Activated T-cell treated with anti-CD3 and anti-CD28 coated beads for 24 hours (primary cell): ENCODE measurements around the gene ADGRA1.
A peak's percentile ranks its signal among the peaks of the same experiment; 100 is the strongest.
"Not testable (repeated sequence)": the region's sequence is repeated elsewhere in the genome, so short reads cannot be mapped to it uniquely, and the experiment has no call there.

ENCODE experiments used
- DNase-seq: peaks from one replicate; pipeline ENCODE4 v3.0.0-alpha.2; 2020; ENCODE audit warnings: low read depth

ADGRA1 gene

GRCh38 chr10:133096616-133097269 lies 9.0 kb downstream of the ADGRA1 start:
- DNase-seq = no peak

- DNase-seq = no peak
These were observed 9.7 kb downstream of the ADGRA1 start for GRCh38 chr10:133097418-133097817.

GRCh38 chr10:133097961-133098360 lies 10.2 kb downstream of the ADGRA1 start:
- DNase-seq = no peak

- DNase-seq = no peak
These were observed 10.9 kb downstream of the ADGRA1 start for GRCh38 chr10:133098426-133099124.

- no peak for DNase-seq
These were observed 11.8 kb downstream of the ADGRA1 start for GRCh38 chr10:133099571-133099970.

GRCh38 chr10:133100186-133100585 lies 12.5 kb downstream of the ADGRA1 start:
- no peak for DNase-seq

- peak; percentile 8 for DNase-seq
These were observed 13.1 kb downstream of the ADGRA1 start for GRCh38 chr10:133100706-133101415.

- no peak for DNase-seq
These were observed 13.7 kb downstream of the ADGRA1 start for GRCh38 chr10:133101416-133101810.

GRCh38 chr10:133102415-133103095 lies 14.8 kb downstream of the ADGRA1 start:
- no peak for DNase-seq

GRCh38 chr10:133103311-133103910 lies 15.7 kb downstream of the ADGRA1 start:
- DNase-seq = no peak

GRCh38 chr10:133104068-133104962 lies 16.6 kb downstream of the ADGRA1 start:
- DNase-seq = no peak

GRCh38 chr10:133104963-133105640 lies 17.4 kb downstream of the ADGRA1 start:
- DNase-seq = no peak

- DNase-seq = no peak
These were observed 18.1 kb downstream of the ADGRA1 start for GRCh38 chr10:133105686-133106390.

- no peak for DNase-seq
These were observed 18.8 kb downstream of the ADGRA1 start for GRCh38 chr10:133106516-133106915.

- DNase-seq = no peak
These were observed 19.7 kb downstream of the ADGRA1 start for GRCh38 chr10:133107442-133107841.

- no peak for DNase-seq
These were observed 22.0 kb downstream of the ADGRA1 start for GRCh38 chr10:133109711-133110110.

GRCh38 chr10:133110133-133110532 lies 22.4 kb downstream of the ADGRA1 start:
- DNase-seq = no peak

GRCh38 chr10:133110609-133111275 lies 23.0 kb downstream of the ADGRA1 start:
- DNase-seq = no peak

- DNase-seq = not testable (repeated sequence)
These were observed 23.9 kb downstream of the ADGRA1 start for GRCh38 chr10:133111640-133112039.
